CD14-positive monocyte (primary cell): ENCODE measurements around the gene ABCB4. TPM values are rescaled to one million over a fixed set of nuclear protein-coding genes. Genes with fewer than 3 reads are reported as not detected.

Experiments
- DNase-seq, 3 donors: peaks; one replicate each; pipeline ENCODE4 v3.0.0-alpha.2; 2011 to 2022
- H2AFZ ChIP-seq: 2 replicates; pipeline ENCODE4 v1.6.0; 2012; ENCODE audit warnings: mild to moderate bottlenecking, low read depth, low read length, inconsistent platforms; ENCODE audit not compliant: insufficient read depth, poor library complexity, severe bottlenecking
- H3K27ac ChIP-seq, 2 donors: 1 replicate in 1 of 2; 2 replicates in 1 of 2; pipeline ENCODE4 v1.5.1; 2012 to 2013; ENCODE audit warnings: low read length in 2 of 2, control low read depth in 1 of 2, inconsistent platforms in 1 of 2, low read depth in 1 of 2, mild to moderate bottlenecking in 1 of 2
- H3K27me3 ChIP-seq, 2 donors: one replicate each; pipeline versions ENCODE4 v1.6.0 to v1.6.1; 2011 to 2013; ENCODE audit warnings: low read length in 2 of 2; ENCODE audit not compliant: control insufficient read depth in 2 of 2, insufficient read depth in 2 of 2
- H3K36me3 ChIP-seq, 2 donors: replicated peaks in 1 of 2; 1 replicate in 1 of 2; 2 replicates in 1 of 2; pipeline versions ENCODE4 v1.5.1 to v1.6.1; 2012 to 2013; ENCODE audit warnings: low read length in 2 of 2, control low read depth in 1 of 2, inconsistent platforms in 1 of 2, mild to moderate bottlenecking in 1 of 2; ENCODE audit not compliant: insufficient read depth in 2 of 2, control insufficient read depth in 1 of 2
- H3K4me1 ChIP-seq, 2 donors: 1 replicate in 1 of 2; 2 replicates in 1 of 2; pipeline versions ENCODE4 v1.5.1 to v1.6.1; 2012 to 2013; ENCODE audit warnings: low read length in 2 of 2, control low read depth in 1 of 2, inconsistent platforms in 1 of 2, mild to moderate bottlenecking in 1 of 2, moderate library complexity in 1 of 2; ENCODE audit not compliant: insufficient read depth in 2 of 2, control insufficient read depth in 1 of 2
- H3K4me2 ChIP-seq: replicated peaks from 2 replicates; pipeline ENCODE3; 2012; ENCODE audit warnings: low read length, moderate library complexity, mild to moderate bottlenecking; ENCODE audit not compliant: poor library complexity, severe bottlenecking; ENCODE audit errors: extremely low read depth
- H3K4me3 ChIP-seq, 3 experiments: fragments of 200-600 bp in 1 of 3; sonication (generic) in 1 of 3; replicated peaks in 1 of 3; 1 replicate in 2 of 3; 2 replicates in 1 of 3; pipeline ENCODE4 v1.5.1; 2011 to 2013; ENCODE audit warnings: low read length in 3 of 3, mild to moderate bottlenecking in 3 of 3, control low read depth in 2 of 3, low read depth in 2 of 3, inconsistent platforms in 1 of 3, moderate library complexity in 1 of 3
- H3K79me2 ChIP-seq: 2 replicates; pipeline ENCODE4 v1.6.0; 2012; ENCODE audit warnings: mild to moderate bottlenecking, control low read depth, inconsistent platforms, low read length, moderate library complexity; ENCODE audit not compliant: insufficient read depth
- H3K9ac ChIP-seq: 2 replicates; pipeline ENCODE4 v1.6.0; 2017; ENCODE audit warnings: low read length, mild to moderate bottlenecking; ENCODE audit not compliant: insufficient read depth, poor library complexity, severe bottlenecking
- H3K9me3 ChIP-seq, 2 donors: replicated peaks in 1 of 2; 1 replicate in 1 of 2; 2 replicates in 1 of 2; pipeline versions ENCODE4 v1.5.1 to v1.6.1; 2012 to 2013; ENCODE audit warnings: low read length in 2 of 2, control low read depth in 1 of 2; ENCODE audit not compliant: control insufficient read depth in 1 of 2, insufficient read depth in 1 of 2
- H4K20me1 ChIP-seq: 2 replicates; pipeline ENCODE4 v1.6.0; 2012; ENCODE audit warnings: mild to moderate bottlenecking, low read length, control low read depth, moderate library complexity; ENCODE audit not compliant: insufficient read depth
- H3K27ac Mint-ChIP-seq, 7 donors: one replicate each; pipeline ENCODE4 v1.8.0; 2020; ENCODE audit warnings: mild to moderate bottlenecking in 7 of 7, mixed read lengths in 7 of 7, moderate library complexity in 6 of 7, inconsistent platforms in 2 of 7
- H3K27me3 Mint-ChIP-seq, 3 donors: one replicate each; pipeline ENCODE4 v1.8.0; 2021 to 2022; ENCODE audit warnings: low read depth in 3 of 3, mild to moderate bottlenecking in 3 of 3, mixed read lengths in 3 of 3, moderate library complexity in 3 of 3, inconsistent platforms in 1 of 3
- H3K36me3 Mint-ChIP-seq, 2 donors: one replicate each; pipeline ENCODE4 v1.8.0; 2020; ENCODE audit warnings: mixed read lengths in 2 of 2, inconsistent platforms in 1 of 2, mild to moderate bottlenecking in 1 of 2
- H3K4me1 Mint-ChIP-seq: one replicate; pipeline ENCODE4 v1.8.0; 2020; ENCODE audit warnings: mild to moderate bottlenecking, mixed read lengths
- H3K4me3 Mint-ChIP-seq, 2 donors: one replicate each; pipeline ENCODE4 v1.8.0; 2020; ENCODE audit warnings: mild to moderate bottlenecking in 2 of 2, mixed read lengths in 2 of 2, moderate library complexity in 1 of 2
- H3K9me3 Mint-ChIP-seq, 7 donors: one replicate each; pipeline ENCODE4 v1.8.0; 2020 to 2022; ENCODE audit warnings: mixed read lengths in 7 of 7, mild to moderate bottlenecking in 6 of 7, moderate library complexity in 6 of 7, inconsistent platforms in 2 of 7
- WGBS: methylation state at CpG from one replicate; pipeline ENCODE4 v1.1.5; 2013; ENCODE audit warnings: missing lambda C conversion rate; ENCODE audit not compliant: insufficient coverage; 5-methylcytosine and 5-hydroxymethylcytosine counted together
- intact Hi-C, 2 donors: fragments of 100-400 bp; cut with micrococcal nuclease; formaldehyde crosslinking; loops; one replicate each; pipeline versions ENCODE4 v1.15.0 to v1.15.1; 2023
- polyA plus RNA-seq, 3 donors: library from polyadenylated mRNA; depleted of rRNA in 1 of 3; unstranded in 2 of 3; stranded (reverse) in 1 of 3; fragments of 300-500 nt in 2 of 3; fragments of >200 nt in 1 of 3; fragmentation: Illumina TruSeq in 2 of 3; gene quantifications; 1 replicate in 2 of 3; 2 replicates in 1 of 3; pipeline ENCODE4 v1.2.3, GENCODE V29; 2012 to 2021
- TF ChIP-seq, protein P1 (sequence below): fragments of 200-600 bp; IDR thresholded peaks from one replicate; pipeline ENCODE4 v1.8.0; 2022; ENCODE audit warnings: antibody characterized with exemption, mild to moderate bottlenecking

The ABCB4 gene
- polyA plus RNA-seq, 3 donors = 0.09 TPM; not detected in 2

DNA sequence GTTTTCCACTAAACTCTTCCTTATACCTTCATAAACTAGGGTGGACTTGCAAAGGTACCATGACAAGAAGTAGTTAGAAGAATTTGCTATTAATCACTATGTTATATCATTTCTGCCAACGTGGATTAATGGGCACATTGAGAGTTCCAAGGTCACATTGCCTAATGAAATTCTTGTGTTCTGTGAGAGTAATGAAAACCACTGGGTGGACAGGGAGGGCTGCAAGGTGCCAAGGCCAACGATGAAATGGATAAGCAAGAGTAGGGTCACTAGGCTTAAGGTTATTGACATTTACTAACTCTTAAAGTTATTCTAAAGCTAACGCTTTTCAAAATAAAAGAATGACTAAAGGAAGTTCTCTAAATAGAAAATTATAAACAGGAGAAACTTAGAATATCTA, 6.6 kb upstream of the ABCB4 start:
- Histone ChIP-seq H2AFZ (no peak overlapping the region), H4K20me1 (no peaks in the 10 kb centered on the region)
- no CpG with 5 or more reads among the region's 3 CpGs for WGBS

DNA sequence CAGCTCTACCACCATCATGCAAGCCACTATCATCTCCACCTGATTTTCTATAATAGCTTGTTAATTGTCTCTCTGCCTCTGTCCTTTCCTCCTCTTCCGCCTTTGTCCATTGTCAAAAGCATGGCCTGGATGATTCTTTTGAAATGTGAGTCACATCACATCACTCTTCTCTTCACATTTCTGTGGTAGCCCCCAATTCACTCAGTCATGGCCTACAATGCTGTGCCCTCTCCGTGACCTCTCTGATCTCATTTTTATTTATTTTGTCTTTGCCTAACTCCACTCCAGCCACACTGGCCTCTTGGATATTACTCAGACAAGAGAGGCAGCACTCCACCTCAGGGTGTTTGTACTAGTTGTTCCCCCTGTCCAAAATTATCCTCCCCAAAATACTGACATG, 4.9 kb upstream of the ABCB4 start:
- Histone ChIP-seq H2AFZ (no peak overlapping the region), H3K9me3 (no peaks in the 10 kb centered on the region), H3K9ac (no peak overlapping the region), H3K79me2 (no peaks in the 10 kb centered on the region), H3K4me1 (peaks cover 4 to 7% of the 10 kb centered on the region in 2 donors), H3K4me2 (no peak overlapping the region), H3K4me3 (no peak overlapping the region), H3K27me3 (peaks cover 4 to 11% of the 10 kb centered on the region in 2 donors), H3K27ac (no peak overlapping the region), H4K20me1 (no peaks in the 10 kb centered on the region), H3K36me3 (no peaks in the 10 kb centered on the region)
- no peak overlapping the region for H3K27ac Mint-ChIP-seq
- intact Hi-C loops = no loop called here
- peaks cover 5 to 14% (median 6%) of the 10 kb centered on the region in 3 donors for H3K27me3 Mint-ChIP-seq
- no peak for DNase-seq
- TF ChIP-seq, protein P1, sequence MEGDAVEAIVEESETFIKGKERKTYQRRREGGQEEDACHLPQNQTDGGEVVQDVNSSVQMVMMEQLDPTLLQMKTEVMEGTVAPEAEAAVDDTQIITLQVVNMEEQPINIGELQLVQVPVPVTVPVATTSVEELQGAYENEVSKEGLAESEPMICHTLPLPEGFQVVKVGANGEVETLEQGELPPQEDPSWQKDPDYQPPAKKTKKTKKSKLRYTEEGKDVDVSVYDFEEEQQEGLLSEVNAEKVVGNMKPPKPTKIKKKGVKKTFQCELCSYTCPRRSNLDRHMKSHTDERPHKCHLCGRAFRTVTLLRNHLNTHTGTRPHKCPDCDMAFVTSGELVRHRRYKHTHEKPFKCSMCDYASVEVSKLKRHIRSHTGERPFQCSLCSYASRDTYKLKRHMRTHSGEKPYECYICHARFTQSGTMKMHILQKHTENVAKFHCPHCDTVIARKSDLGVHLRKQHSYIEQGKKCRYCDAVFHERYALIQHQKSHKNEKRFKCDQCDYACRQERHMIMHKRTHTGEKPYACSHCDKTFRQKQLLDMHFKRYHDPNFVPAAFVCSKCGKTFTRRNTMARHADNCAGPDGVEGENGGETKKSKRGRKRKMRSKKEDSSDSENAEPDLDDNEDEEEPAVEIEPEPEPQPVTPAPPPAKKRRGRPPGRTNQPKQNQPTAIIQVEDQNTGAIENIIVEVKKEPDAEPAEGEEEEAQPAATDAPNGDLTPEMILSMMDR = no peak
- no peak overlapping the region for H3K4me3 Mint-ChIP-seq
- peaks cover 0 to 4% (median 0%) of the 10 kb centered on the region in 7 donors for H3K9me3 Mint-ChIP-seq
- H3K36me3 Mint-ChIP-seq = no peaks in the 10 kb centered on the region
- WGBS = 100% methylated on average over 2 of the region's 2 CpGs
- peaks cover 6% of the 10 kb centered on the region for H3K4me1 Mint-ChIP-seq

More for the DNA sequence above, 6.6 kb upstream of the ABCB4 start:
- Histone ChIP-seq H3K36me3 (no peaks in the 10 kb centered on the region), H3K9ac (no peak overlapping the region), H3K4me1 (no peaks in the 10 kb centered on the region), H3K4me2 (no peak overlapping the region), H3K4me3 (no peak overlapping the region), H3K79me2 (no peaks in the 10 kb centered on the region), H3K9me3 (no peaks in the 10 kb centered on the region), H3K27ac (no peak overlapping the region), H3K27me3 (peaks cover 0 to 3% of the 10 kb centered on the region in 2 donors)
- H3K4me3 Mint-ChIP-seq = no peak overlapping the region
- H3K4me1 Mint-ChIP-seq = no peaks in the 10 kb centered on the region
- no peaks in the 10 kb centered on the region for H3K36me3 Mint-ChIP-seq
- peaks cover 0 to 3% (median 0%) of the 10 kb centered on the region in 3 donors for H3K27me3 Mint-ChIP-seq
- intact Hi-C loops = no loop called here
- TF ChIP-seq, protein P1 = no peak
- peaks cover 0 to 8% (median 1%) of the 10 kb centered on the region in 7 donors for H3K9me3 Mint-ChIP-seq
- no peak for DNase-seq
- H3K27ac Mint-ChIP-seq = no peak overlapping the region
